M059J (cell line): Measurements from ENCODE around the gene GALNT13. TPM values are rescaled to one million over a fixed set of nuclear protein-coding genes. Genes with fewer than 3 reads are reported as not detected.

Source experiments
- DNase-seq: peaks from one replicate; pipeline ENCODE4 v3.0.0-alpha.2; 2012; ENCODE audit warnings: low read depth
- total RNA-seq: library from RNA; depleted of rRNA; stranded (reverse); fragments of >200 nt; shearing (Covaris generic); gene quantifications from 2 replicates; pipeline ENCODE4 v1.2.3, GENCODE V29; 2014

The GALNT13 gene
- total RNA-seq, 1 experiment from 2014 or later = 0.05 TPM

GRCh38 chr2:154125891-154126290 is 254.2 kb downstream of the GALNT13 start:
- no peak for DNase-seq

GRCh38 chr2:154130821-154131220 is 259.1 kb downstream of the GALNT13 start:
- DNase-seq = no peak

- DNase-seq = no peak
Measured at GRCh38 chr2:154132827-154133226, 261.1 kb downstream of the GALNT13 start.

- no peak for DNase-seq
Measured at GRCh38 chr2:154133823-154134222, 262.1 kb downstream of the GALNT13 start.

- DNase-seq = no peak
Measured at GRCh38 chr2:154140249-154141025, 268.7 kb downstream of the GALNT13 start.

- DNase-seq = no peak
Measured at GRCh38 chr2:154142480-154142879, 270.8 kb downstream of the GALNT13 start.

- DNase-seq = no peak
Measured at GRCh38 chr2:154143105-154143504, 271.4 kb downstream of the GALNT13 start.

- no peak for DNase-seq
Measured at GRCh38 chr2:154158101-154158500, 286.4 kb downstream of the GALNT13 start.

GRCh38 chr2:154161286-154161685 is 289.6 kb downstream of the GALNT13 start:
- no peak for DNase-seq

- DNase-seq = no peak
Measured at GRCh38 chr2:154170400-154170799, 298.7 kb downstream of the GALNT13 start.

- no peak for DNase-seq
Measured at GRCh38 chr2:154173164-154173563, 301.4 kb downstream of the GALNT13 start.

- no peak for DNase-seq
Measured at GRCh38 chr2:154173919-154174318, 302.2 kb downstream of the GALNT13 start.

GRCh38 chr2:154182008-154182407 is 310.3 kb downstream of the GALNT13 start:
- no peak for DNase-seq

GRCh38 chr2:154187948-154188347 is 316.2 kb downstream of the GALNT13 start:
- DNase-seq = no peak

GRCh38 chr2:154189953-154190352 is 318.2 kb downstream of the GALNT13 start:
- DNase-seq = no peak

GRCh38 chr2:154193246-154193645 is 321.5 kb downstream of the GALNT13 start:
- no peak for DNase-seq

GRCh38 chr2:154194909-154195643 is 323.4 kb downstream of the GALNT13 start:
- no peak for DNase-seq

GRCh38 chr2:154195644-154196195 is 324.0 kb downstream of the GALNT13 start:
- no peak for DNase-seq

- DNase-seq = no peak
Measured at GRCh38 chr2:154198866-154199265, 327.1 kb downstream of the GALNT13 start.

- no peak for DNase-seq
Measured at GRCh38 chr2:154203206-154203605, 331.5 kb downstream of the GALNT13 start.

GRCh38 chr2:154203902-154204301 is 332.2 kb downstream of the GALNT13 start:
- DNase-seq = no peak

- DNase-seq = no peak
Measured at GRCh38 chr2:154207288-154208047, 335.7 kb downstream of the GALNT13 start.
